Glomerular endothelial cell (primary cell): Measurements from ENCODE around the gene RPL29. TPM values are rescaled to one million over a fixed set of nuclear protein-coding genes. Genes with fewer than 3 reads are reported as not detected.

Source experiments
- DNase-seq: peaks from one replicate; pipeline ENCODE4 v3.0.0-alpha.2; 2011; ENCODE audit warnings: low read depth, low spot score; ENCODE audit errors: extremely low read depth
- total RNA-seq: library from RNA; depleted of rRNA; stranded (reverse); fragments of >200 nt; gene quantifications from 2 replicates; pipeline ENCODE4 v1.2.3, GENCODE V29; 2015

RPL29 gene
- total RNA-seq, 1 donor from 2014 or later, result 1,365 TPM

- DNase-seq, result no peak
Measured at GRCh38 chr3:51966922-51967383, 28.7 kb downstream of the RPL29 start.

GRCh38 chr3:51966486-51966885 lies 29.2 kb downstream of the RPL29 start:
- no peak for DNase-seq

GRCh38 chr3:51966016-51966415 lies 29.7 kb downstream of the RPL29 start:
- no peak for DNase-seq

- no peak for DNase-seq
Measured at GRCh38 chr3:51964521-51964920, 31.2 kb downstream of the RPL29 start.

GRCh38 chr3:51963951-51964451 lies 31.7 kb downstream of the RPL29 start:
- DNase-seq, result no peak

GRCh38 chr3:51962854-51963530 lies 32.7 kb downstream of the RPL29 start:
- DNase-seq, result no peak

- no peak for DNase-seq
Measured at GRCh38 chr3:51961602-51962569, 33.8 kb downstream of the RPL29 start.

- DNase-seq, result no peak
Measured at GRCh38 chr3:51961011-51961410, 34.7 kb downstream of the RPL29 start.

GRCh38 chr3:51960386-51960785 lies 35.3 kb downstream of the RPL29 start:
- DNase-seq, result no peak

GRCh38 chr3:51959651-51960050 lies 36.0 kb downstream of the RPL29 start:
- no peak for DNase-seq

- no peak for DNase-seq
Measured at GRCh38 chr3:51958603-51959521, 36.8 kb downstream of the RPL29 start.

- DNase-seq, result no peak
Measured at GRCh38 chr3:51957520-51958205, 38.0 kb downstream of the RPL29 start.

- no peak for DNase-seq
Measured at GRCh38 chr3:51955893-51956770, 39.6 kb downstream of the RPL29 start.

GRCh38 chr3:51955175-51955892 lies 40.4 kb downstream of the RPL29 start, which contains the start of gene GPR62:
GPR62 (plus strand) TSS chr3:51955381; CDS start chr3:51955653, 272 bp downstream.
- no peak for DNase-seq

- no peak for DNase-seq
Measured at GRCh38 chr3:51954713-51955112, 41.0 kb downstream of the RPL29 start.

GRCh38 chr3:51954105-51954504 lies 41.6 kb downstream of the RPL29 start:
- DNase-seq, result no peak

- no peak for DNase-seq
Measured at GRCh38 chr3:51953445-51953844, 42.2 kb downstream of the RPL29 start.

GRCh38 chr3:51950899-51951298 lies 44.8 kb downstream of the RPL29 start:
- no peak for DNase-seq
